ENCODE measurements around the gene SCCPDH. TPM values are rescaled to one million over a fixed set of nuclear protein-coding genes. Genes with fewer than 3 reads are reported as not detected.
"Not testable (repeated sequence)": the region's sequence is repeated elsewhere in the genome, so short reads cannot be mapped to it uniquely, and the experiment has no call there.

Gene SCCPDH
- total RNA-seq, 1 donor from 2014 or later: 46.8 TPM

DNA sequence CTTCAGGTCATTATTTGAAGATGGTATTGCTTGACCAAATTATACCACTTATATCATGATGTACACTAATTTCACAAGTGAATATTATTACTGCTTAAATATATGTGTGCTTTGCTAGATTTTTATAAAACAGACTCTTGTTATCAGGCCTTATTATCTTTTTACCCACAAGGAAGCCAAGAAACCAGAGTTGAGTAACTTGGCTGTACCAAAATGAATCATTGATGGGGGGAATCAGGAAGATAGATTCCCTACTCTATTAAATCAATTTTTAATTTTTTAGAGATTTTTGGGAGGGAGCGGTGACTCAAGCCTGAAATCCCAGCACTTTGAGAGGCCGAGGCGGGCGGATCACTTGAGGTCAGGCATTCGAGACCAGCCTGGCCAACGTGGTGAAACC, 16.0 kb upstream of the SCCPDH start:
- DNase-seq: no peak

DNA sequence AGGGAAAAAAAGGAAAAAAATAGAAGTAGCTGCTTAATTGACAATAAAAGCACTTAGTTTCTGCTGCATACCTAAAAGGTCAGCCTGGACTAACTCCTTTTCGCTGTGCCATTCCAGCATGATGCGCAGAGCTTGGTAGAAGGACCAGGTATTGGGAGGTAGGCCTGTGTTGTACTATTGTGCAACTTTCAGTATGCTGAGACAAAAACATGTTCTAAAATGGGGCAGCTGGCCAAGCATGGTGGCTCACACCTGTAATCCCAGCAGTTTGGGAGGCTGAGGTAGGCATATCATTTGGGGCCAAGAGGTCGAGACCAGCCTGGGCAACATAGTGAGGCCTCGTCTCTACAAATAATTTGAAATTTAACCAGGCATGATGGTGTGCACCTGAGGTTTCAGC, 15.0 kb upstream of the SCCPDH start:
- no peak for DNase-seq

DNA sequence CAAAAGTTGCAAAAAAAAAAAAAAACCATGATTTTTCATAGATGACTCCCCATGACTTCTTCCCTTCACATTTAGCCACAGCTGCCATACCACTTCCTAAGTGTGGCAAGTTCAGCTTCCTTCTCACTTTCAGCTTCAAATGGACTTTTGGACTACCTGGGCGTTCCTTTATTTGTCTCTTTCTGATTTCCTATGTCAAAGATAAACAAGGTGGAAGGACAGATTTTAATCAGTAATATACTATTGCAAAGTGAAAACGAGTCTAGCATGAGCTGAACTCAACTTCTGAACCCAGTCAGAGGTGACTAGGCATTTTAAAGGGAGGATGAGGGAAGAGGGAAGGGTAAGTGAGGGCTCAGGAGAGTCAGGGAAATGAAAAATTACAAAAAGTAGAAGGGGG, 14.4 kb upstream of the SCCPDH start:
- DNase-seq: no peak

DNA sequence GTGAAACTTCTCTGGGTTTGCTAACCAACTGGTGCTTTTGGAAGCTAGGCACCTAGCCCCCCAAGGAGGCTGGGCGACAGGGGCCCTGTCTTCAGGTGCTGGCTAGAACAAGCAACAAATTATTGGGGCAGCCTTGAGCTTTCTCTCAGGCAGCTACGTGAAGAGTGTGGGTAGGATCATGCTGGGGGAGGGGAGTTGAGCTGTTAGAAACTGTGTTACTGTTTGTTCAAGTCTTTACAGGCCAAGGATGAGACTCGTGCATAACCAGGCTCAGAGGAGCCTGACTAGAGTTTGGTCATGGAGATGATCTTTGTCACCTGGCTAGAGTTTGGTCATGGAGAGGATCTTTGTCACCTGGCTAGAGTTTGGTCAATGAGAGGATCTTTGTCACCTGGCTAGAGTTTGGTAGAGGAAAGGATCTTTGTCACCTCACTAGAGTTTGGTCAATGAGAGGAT, 12.6 kb upstream of the SCCPDH start:
- DNase-seq: no peak

DNA sequence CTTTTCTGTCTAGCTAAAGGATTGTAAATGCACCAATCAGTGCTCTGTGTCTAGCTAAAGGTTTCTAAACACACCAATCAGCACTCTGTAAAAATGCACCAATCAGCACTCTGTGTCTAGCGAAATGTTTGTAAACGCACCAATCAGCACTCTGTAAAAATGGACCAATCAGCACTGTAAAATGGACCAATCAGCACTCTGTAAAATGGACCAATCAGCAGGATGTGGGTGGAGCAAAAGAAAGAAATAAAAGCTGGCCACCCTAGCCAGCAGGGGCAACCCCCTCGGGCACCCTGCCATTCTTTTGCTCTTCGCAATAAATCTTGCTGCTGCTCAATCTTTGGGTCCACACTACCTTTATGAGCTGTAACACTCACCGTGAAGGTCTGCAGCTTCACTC, 11.8 kb upstream of the SCCPDH start:
- DNase-seq: not testable (repeated sequence)

DNA sequence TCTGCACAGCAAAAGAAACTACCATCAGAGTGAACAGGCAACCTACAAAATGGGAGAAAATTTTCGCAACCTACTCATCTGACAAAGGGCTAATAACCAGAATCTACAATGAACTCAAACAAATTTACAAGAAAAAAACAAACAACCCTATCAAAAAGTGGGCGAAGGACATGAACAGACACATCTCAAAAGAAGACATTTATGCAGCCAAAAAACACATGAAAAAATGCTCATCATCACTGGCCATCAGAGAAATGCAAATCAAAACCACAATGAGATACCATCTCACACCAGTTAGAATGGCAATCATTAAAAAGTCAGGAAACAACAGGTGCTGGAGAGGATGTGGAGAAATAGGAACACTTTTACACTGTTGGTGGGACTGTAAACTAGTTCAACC, 4.8 kb upstream of the SCCPDH start:
- DNase-seq: not testable (repeated sequence)

DNA sequence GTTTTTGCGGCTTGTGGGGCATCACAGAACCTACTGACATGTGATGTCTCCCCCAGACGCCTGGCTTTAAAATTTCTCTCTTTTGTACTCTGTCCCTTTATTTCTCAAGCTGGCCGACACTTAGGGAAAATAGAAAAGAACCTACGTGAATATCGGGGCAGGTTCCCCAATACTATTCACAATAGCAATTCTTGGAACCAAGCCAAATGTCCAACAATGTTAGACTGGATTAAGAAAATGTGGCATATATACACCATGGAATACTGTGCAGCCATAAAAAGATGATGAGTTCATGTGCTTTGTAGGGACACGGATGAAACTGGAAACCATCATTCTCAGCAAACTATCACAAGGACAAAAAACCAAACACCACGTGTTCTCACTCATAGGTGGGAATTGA, 3.4 kb upstream of the SCCPDH start:
- not testable (repeated sequence) for DNase-seq

DNA sequence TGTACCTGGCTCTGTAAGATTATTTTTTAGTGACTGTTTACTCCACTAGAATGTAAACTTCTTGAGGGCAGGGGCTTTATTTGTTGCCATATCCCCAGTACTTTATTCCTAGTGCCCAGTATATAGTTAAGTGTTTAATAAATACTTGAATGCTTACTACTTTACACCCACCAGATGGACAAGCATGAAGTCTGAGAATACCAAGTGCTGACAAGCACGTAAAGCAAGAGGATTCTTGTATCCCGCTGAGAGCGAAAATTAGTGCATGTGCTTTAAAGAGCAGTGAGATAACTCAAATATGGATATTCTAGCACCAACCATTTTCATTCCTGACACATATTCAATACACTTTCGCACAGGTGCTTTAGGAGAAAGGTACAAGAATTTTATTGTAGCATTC, 1.5 kb upstream of the SCCPDH start:
- DNase-seq: no peak

DNA sequence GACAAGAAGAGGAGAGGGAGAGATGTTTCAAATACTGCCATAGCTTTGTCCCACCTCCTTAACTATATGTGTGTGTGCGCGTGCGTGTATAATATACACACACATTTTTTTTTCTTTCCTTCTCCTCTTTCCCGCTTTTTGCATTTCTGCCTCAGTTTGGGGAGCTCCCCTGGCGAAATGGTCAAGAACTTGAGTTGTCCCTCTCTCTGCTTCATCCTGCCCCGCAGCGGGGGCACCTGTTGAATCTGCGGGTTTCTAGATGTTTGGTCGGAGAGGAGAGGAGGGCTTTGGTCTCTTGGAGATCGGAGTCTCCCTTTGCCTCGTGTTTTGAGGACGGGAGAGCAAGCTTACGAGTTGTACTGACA, 504 bp downstream of the SCCPDH start:
- peak; percentile 76 for DNase-seq

DNA sequence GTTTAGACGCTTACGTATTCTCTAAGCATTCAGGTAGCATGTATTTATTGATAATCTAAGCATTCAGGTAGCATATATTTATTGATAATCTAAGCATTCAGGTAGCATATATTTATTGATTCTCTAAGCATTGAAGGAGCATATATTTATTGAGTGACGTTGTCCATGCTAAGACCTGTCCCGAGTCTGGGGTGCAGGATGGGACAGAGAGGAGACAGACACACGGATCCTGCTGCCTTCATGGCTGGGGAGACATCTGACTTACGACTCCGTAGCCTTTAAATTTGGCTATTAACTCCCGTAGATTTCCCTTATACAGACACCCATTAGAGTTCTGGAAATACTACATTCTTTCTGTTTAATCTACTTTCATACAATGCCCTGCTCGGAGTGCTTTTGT, 982 bp downstream of the SCCPDH start:
- peak; percentile 13 for DNase-seq

DNA sequence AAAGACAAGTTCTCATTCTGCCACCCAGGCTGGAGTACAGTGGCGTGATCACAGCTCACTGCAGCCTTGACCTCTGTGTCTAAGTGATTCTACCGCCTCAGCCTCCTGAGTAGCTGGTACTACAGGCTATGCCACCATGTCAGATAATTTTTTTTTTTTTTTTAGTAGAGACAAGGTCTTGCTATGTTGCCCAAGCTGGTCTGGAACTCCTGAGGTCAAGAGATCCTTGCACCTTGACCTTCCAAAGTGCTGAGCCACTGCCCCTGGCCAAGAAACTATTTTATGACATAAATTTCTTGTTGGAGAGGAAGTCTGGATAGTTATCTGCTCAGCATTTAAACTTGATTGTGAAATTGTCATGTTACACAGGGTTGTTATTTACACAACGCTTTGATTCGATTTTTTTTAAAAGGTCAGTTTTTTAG, 2.1 kb downstream of the SCCPDH start:
- DNase-seq: no peak

DNA sequence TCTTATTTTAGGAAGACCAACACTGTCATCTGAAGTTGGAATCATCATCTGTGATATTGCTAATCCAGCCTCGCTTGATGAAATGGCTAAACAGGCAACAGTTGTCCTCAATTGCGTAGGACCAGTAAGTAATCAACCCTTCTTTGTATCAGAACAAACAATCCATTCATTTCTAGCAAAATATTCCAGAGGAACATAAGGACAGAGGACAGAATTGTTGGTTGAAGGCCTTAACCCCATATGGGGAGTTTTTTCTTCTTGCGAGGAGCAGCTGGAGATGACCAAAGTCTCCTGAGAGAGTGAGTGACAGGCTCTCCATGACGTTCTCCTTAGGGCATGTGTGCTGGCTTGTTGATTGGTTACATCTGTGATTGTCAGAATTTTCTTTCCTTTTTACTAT, 2.7 kb downstream of the SCCPDH start:
- peak; percentile 42 for DNase-seq

DNA sequence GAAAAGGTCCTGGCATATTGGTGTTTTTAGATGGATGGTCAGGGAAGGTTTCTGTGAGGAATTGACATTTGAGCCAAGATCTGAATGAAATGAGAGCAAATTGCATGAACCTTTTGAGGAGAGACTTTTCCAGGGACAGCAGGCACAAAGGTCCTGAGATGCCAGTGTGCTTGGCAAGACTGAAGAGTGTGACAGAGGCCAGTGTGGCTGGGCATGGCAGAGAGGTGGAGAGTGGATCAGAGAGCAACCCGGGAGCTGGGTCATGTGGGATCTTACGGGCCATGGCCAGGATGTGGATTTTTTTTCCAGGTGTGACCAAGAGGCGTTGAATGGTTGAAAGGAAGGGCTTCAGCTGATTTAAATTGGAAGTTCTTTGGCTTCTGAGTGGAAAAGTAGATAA, 3.4 kb downstream of the SCCPDH start:
- no peak for DNase-seq

DNA sequence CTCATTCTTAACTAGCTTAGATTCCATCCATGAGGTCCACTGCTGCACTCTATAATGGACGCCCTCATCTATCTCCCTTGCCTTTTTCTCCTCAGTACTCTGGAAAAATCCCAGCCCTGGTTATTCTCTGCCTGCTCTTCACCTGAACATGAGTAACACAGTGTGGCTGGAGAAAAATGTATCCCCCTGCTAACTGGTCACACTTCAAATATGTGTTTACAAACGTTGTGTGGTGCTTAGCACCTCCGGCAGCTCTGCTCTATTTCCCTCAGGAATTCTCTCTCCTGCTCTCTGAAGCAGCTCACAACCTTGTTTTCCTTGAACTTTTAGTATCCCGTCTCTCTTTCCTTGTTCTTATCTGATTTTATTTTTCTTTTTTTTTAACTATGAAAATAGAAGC, 4.1 kb downstream of the SCCPDH start:
- DNase-seq: no peak

DNA sequence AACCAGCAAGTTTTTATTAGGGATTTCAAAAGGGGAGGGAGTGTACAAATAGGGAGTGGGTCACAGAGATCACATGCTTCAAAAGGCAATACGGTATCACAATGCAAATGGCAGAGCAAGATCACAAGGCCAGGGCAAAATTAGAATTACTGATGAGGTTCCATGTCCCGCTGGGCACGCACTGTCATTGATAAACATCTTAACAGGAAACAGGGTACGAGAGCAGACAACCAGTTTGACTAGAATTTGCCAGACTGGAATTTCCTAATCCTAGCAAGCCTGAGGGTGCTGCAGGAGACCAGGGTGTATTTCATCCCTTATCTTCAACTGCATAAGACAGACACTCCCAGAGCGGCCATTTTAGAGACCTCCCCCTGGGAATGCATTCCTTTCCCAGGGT, 4.8 kb downstream of the SCCPDH start:
- not testable (repeated sequence) for DNase-seq

DNA sequence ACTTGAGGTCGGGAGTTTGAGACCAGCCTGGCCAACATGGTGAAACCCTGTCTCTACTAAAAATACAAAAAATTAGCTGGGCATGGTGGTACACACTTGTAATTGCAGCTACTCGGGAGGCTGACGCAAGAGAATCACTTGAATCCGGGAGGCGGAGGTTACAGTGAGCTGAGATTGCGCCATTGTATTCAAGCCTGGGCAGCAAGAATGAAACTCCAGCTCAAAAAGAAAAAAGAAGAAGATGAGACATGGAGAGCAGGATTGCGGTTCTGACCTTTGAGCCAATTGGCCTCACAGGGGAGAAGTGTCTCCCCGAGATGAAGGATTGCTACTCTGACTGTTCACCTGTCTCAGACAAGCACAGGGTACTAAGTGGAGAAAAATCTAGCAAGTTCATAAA, 6.6 kb downstream of the SCCPDH start:
- DNase-seq: no peak

DNA sequence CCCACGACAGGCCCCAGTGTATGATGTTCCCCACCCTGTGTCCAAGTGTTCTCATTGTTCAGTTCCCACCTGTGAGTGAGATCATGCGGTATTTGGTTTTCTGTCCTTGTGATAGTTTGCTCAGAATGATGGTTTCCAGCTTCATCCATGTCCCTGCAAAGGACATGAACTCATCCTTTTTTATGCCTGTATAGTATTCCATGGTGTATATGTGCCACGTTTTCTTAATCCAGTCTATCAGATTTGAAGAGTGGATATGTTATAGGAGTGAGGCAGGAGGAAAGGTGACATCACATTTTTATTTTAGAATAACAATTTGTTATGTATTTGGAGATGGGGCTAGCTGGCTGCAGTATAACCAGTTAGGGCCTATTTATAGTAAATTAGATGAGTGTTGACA, 7.7 kb downstream of the SCCPDH start:
- not testable (repeated sequence) for DNase-seq

DNA sequence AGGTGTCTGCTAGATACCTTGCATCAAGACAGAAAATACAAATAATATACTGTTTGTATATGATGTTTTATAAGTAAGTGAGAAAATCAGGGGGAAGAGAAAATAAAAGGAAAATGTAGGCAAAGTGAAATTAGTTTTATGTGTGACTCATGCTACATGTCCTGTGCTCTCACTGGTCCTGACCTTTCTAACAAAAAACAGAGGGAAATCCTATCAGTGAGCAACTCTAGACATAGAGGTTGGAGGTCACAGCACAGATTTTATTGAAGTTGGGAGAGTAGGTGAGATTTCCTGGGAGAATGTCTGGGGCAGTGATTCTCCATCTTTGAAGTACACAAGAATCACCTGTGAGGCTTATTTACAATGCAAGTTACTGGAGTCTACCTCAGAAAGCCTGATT, 9.5 kb downstream of the SCCPDH start:
- DNase-seq: no peak

DNA sequence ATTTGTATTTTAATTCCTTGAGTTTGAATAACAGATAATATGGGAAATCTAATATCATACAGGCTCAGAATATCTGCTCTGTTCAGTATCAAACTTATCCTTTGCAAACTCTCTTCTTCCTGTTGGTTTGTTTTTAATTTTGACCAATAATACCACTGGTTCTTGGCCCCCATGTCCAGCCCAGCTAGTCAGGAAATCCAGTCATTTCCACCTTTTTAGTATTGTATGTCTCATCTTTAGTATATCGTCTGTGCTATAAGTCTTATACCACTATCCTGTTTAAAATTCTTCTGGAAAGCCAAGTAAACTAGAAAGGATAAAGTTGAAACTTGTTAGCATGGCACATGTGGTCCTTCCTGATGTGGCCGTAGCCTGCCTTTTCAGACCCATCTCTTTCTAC, 10.7 kb downstream of the SCCPDH start:
- no peak for DNase-seq

DNA sequence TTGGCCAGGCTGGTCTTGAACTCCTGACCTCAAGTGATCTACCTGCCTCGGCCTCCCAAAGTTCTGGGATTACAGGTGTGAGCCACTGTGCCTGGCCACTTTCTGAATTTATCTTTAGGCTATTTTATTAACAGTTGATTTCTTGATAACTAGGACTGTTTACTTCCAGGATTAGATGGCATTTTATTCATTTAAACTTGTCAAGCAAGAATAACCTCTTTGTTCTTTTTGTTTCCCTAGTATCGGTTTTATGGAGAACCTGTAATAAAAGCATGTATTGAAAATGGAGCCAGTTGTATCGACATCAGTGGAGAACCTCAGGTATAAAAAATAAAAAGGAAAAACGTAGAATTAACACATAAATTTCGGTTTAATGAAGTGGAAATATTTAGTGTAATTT, 11.5 kb downstream of the SCCPDH start:
- DNase-seq: no peak

DNA sequence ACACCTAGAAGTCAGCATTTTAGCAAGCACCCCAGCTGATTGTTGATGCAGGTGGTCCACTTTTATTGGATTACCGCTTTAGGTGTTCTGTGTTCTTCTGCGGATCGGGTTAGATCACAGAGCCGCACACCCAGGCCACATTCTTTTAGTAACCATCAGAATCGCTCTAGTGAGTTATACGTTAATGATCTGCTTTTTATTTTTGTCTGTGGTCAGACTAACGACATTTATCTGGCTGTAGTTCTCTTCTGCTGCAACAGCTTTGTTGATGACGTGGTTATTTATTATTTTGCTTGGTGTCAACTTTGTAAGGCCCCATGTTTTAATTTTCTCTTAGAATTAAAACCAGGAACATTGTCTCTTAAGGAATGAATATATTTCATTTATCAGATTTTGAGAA, 18.2 kb downstream of the SCCPDH start:
- DNase-seq: no peak

DNA sequence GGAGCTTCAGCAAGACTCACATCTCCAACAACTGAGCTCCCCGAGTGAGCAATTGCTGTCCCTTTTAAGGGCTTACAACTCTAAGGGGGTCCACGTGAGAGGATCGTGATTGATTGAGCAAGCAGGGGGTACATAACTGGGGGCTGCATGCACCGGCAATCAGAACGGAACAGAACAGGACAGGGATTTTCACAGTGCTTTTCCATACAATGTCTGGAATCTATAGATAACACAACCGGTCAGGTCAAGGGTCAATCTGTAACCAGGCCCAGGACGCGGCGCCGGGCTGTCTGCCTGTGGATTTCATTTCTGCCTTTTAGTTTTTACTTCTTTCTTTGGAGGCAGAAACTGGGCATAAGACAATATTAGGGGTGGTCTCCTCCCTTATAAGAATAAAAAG, 21.9 kb downstream of the SCCPDH start:
- not testable (repeated sequence) for DNase-seq

DNA sequence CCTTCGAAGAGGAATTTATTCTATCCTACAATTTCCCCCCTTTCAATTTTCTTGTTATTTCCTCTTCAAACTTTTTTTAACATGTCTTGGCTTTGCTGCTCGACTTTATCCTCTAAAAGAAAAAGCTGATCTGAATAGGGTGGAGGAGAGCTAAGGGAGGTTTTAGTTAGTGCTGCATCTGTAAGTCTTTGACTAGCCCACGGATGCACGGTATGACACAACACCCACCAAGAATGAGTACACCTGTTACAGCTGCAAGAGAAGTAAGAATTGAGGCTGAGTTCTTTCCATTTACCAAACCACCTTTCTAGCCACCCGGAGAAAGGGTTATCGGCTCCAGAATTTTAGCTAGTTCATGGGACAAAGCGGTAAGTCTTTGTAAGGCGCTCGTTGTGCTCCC, 23.8 kb downstream of the SCCPDH start:
- DNase-seq: no peak

DNA sequence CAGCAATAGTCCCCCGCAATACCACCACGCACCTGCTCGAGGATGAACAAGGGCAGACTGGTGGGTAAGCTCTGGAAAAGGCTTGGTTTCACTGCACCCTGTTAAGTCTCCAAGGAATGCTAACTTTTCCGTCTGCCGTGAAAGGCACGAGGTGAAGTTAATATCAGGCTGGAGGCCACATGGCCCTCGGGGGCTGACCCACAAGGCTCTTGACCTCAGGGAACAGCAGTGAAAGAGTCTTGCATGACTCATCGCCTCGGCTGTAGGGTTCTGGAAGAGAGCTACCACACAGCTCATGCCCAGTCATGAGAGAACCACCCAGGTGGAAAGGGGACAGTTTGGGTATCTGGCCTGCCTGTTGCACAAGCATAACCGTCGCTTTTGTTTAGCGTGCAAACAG, 24.7 kb downstream of the SCCPDH start:
- DNase-seq: no peak

DNA sequence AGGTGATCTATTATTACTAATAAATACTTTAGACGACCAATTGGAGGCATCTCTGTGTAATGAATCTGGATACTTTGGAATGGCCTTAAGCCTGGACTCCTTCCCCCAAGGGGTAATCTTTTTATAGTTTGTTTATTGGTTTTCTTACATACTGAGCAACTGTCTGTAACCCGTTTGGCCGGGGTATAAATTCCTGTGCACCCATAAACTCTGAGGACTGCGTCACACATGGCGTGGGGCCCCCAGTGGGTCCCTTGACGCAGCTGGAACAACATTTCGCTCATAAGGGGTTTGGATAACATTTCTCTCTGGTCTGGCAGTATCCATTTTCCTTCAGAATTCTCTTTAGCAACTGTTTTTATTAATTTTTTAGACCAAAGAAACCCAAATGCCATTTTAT, 26.5 kb downstream of the SCCPDH start:
- DNase-seq: no peak

Data from tongue (tissue), 2 donors.